ENCODE results near the gene KDF1. TPM values are rescaled to one million over a fixed set of nuclear protein-coding genes. Genes with fewer than 3 reads are reported as not detected.

Gene KDF1
- total RNA-seq, 1 donor: not detected

GRCh38 chr1:26938659-26939025 lies 21.6 kb downstream of the KDF1 start:
- H3K4me3 ChIP-seq (ENCODE audit: low read depth, low read length): no peak overlapping the region
- DNase-seq (ENCODE audit: low read depth): no peak
- TF ChIP-seq, protein P1, sequence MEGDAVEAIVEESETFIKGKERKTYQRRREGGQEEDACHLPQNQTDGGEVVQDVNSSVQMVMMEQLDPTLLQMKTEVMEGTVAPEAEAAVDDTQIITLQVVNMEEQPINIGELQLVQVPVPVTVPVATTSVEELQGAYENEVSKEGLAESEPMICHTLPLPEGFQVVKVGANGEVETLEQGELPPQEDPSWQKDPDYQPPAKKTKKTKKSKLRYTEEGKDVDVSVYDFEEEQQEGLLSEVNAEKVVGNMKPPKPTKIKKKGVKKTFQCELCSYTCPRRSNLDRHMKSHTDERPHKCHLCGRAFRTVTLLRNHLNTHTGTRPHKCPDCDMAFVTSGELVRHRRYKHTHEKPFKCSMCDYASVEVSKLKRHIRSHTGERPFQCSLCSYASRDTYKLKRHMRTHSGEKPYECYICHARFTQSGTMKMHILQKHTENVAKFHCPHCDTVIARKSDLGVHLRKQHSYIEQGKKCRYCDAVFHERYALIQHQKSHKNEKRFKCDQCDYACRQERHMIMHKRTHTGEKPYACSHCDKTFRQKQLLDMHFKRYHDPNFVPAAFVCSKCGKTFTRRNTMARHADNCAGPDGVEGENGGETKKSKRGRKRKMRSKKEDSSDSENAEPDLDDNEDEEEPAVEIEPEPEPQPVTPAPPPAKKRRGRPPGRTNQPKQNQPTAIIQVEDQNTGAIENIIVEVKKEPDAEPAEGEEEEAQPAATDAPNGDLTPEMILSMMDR (IDR thresholded peaks at IDR 0.05; ENCODE audit: insufficient read depth, low read length): no peak

DNA sequence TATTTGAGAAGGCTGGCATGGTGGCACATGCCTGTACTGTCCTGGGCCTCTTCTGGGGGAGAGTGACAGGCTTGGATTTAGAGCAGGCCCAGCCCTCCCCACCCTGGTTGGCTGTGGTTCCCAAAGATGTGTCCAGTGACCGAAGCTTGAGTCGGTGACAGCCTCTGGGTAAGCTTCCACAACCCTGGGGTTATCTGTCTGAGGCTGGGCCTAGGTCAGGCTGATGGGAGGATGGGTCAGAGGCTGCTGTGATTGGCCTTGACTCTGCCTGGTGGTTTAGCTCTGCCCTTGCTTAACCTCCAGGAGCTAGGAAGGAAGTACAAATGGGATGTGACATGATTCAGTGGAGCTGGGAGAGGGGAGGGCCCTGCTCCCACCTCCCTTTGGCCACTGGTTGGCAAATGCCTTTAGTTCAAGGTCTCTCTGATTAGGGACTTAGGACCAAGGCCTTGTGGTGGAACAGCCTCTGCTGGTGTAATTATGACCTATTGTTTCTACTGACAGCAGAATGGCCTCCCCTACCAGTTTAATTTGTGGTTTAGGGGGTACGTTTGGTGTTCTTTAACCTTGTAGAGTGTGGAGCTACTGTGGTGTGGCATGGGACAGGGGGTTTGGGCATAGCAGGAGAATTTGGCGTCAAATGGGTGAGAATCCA lies 22.1 kb downstream of the KDF1 start:
- no peak overlapping the region for H3K4me3 ChIP-seq (ENCODE audit: low read depth, low read length)
- DNase-seq (ENCODE audit: low read depth): no peak
- TF ChIP-seq, protein P1 (IDR thresholded peaks at IDR 0.05; ENCODE audit: insufficient read depth, low read length): no peak

DNA sequence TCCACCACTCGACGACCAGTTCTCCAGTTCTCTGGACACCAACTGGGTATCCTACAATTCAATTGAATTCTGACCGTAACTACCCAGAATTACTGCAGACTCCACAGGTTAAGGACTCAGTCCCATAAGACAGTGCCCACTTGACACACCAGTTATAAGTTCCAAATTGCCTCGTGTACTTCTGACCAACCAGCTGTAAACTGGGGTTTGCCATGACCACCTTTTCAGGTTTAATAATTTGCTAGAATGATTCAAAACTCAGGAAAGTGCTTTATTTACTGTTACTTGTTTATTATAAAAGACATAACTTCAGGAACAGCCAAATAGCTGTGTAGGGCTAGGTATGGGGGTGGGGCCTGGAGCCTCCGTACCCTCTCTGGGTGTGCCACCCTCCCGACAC lies 23.4 kb downstream of the KDF1 start:
- TF ChIP-seq, protein P1 (IDR thresholded peaks at IDR 0.05; ENCODE audit: insufficient read depth, low read length): no peak
- no peak for DNase-seq (ENCODE audit: low read depth)
- H3K4me3 ChIP-seq (ENCODE audit: low read depth, low read length): no peak overlapping the region

- no peak for DNase-seq (ENCODE audit: low read depth)
- TF ChIP-seq, protein P1 (IDR thresholded peaks at IDR 0.05; ENCODE audit: insufficient read depth, low read length): no peak
- no peak overlapping the region for H3K4me3 ChIP-seq (ENCODE audit: low read depth, low read length)
These were observed 27.7 kb downstream of the KDF1 start for GRCh38 chr1:26932531-26932930.

DNA sequence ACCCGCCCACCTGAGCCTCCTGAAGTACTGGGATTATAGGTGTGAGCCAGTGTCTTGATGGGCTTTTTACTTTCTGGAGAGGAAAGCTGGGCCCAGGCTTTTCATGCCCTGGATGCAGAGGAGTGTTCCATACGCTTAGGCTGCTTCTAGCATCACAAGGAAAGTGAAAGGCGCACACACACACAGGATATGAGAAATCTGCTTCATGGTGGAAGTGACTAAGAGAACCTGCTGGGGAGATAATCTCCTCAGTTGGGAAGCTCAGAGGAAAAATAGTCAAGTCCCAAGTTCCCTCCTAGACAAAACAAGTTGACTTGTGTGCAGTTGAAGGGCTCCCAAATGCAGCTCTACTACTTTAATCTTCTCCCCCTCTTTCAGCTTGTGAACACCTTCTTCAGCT lies 36.6 kb downstream of the KDF1 start:
- no peak overlapping the region for H3K4me3 ChIP-seq (ENCODE audit: low read depth, low read length)
- TF ChIP-seq, protein P1 (IDR thresholded peaks at IDR 0.05; ENCODE audit: insufficient read depth, low read length): no peak
- DNase-seq (ENCODE audit: low read depth): no peak

GRCh38 chr1:26922901-26923300 lies 37.4 kb downstream of the KDF1 start:
- peak overlapping the region; percentile 92 for H3K4me3 ChIP-seq (ENCODE audit: low read depth, low read length)
- DNase-seq (ENCODE audit: low read depth): no peak

More at GRCh38 chr1:26922901-26923300, 37.4 kb downstream of the KDF1 start:
- TF ChIP-seq, protein P1 (IDR thresholded peaks at IDR 0.05; ENCODE audit: insufficient read depth, low read length): no peak
